D721Med (cell line): ENCODE results near the gene QRSL1.

Source experiments
- DNase-seq: peaks from one replicate; pipeline ENCODE4 v3.0.0; 2011; ENCODE audit warnings: low spot score; ENCODE audit not compliant: insufficient read length
- FAIRE-seq: peaks from 2 replicates; lab custom pipeline; 2011; peaks lifted over from hg19 to GRCh38; lab: Jason Lieb, UNC
- TF ChIP-seq, protein P1 (sequence below): IDR thresholded peaks from 2 replicates; pipeline ENCODE4 v1.5.1; 2012; ENCODE audit warnings: mild to moderate bottlenecking, control low read depth; ENCODE audit not compliant: insufficient read depth; ENCODE audit errors: missing control alignments

QRSL1 gene

DNA sequence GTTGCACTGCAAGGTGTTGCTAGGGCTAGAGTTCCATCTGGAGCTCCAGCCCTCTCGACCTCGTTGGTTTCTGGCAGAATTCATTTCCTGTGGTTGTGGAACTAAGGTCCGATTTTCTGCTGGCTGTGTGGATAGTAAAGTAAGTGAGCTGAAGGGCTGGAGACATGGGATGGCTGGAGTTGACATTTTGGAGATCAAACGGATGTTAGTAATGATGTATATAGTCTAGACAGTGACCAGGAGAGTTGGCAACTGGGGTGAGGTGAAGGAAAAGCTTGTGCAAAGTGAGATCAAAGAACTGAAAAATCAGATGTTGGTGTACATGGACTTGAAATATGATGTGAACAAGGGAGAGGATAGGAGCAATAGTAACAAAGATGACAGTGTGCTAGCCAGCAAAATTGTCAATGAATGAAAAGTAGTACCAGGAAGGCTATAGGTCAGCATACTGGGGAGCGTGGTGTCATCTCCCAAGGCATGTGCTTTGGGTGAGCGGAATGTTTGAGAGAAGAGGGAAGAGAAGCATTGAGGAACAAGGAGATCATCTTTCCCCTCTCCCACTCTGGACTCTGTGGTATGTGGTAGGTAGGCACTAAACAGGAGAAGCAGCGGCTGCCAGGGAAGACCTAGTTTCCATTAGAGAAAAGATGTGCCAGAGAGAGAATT lies 7.8 kb downstream of the QRSL1 start:
- TF ChIP-seq, protein P1, sequence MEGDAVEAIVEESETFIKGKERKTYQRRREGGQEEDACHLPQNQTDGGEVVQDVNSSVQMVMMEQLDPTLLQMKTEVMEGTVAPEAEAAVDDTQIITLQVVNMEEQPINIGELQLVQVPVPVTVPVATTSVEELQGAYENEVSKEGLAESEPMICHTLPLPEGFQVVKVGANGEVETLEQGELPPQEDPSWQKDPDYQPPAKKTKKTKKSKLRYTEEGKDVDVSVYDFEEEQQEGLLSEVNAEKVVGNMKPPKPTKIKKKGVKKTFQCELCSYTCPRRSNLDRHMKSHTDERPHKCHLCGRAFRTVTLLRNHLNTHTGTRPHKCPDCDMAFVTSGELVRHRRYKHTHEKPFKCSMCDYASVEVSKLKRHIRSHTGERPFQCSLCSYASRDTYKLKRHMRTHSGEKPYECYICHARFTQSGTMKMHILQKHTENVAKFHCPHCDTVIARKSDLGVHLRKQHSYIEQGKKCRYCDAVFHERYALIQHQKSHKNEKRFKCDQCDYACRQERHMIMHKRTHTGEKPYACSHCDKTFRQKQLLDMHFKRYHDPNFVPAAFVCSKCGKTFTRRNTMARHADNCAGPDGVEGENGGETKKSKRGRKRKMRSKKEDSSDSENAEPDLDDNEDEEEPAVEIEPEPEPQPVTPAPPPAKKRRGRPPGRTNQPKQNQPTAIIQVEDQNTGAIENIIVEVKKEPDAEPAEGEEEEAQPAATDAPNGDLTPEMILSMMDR: no peak
- DNase-seq: no peak
- no peak for FAIRE-seq

DNA sequence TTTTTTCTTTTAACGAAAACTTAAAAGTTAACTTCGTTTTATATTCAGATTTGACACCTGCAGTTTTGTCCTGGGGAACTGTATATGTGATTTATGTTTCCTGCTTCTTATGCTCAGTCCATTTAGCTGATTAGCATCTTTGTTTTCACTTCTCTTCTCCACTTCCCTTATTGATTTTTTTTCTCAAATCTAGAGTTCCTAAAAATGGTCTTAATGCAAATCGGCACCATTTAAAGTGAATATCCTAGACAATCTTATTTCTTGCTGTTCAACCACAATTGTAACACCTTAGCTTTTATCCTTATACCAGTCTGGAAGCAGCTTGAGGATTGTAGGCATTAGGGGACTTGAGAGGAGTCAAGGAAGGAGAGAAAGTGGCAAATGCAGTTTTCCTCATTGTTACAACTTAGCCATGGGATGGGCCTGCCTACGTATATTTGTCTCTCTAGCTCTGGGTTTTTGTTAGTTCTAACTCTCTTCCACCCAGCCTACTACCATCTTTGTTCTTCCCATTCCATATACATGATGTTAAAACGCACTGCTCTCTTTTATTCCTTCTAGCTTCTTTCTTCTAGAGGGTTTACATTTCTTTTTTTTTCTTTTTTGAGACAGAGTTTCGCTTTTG lies 8.5 kb downstream of the QRSL1 start:
- no peak for DNase-seq
- TF ChIP-seq, protein P1: no peak
- no peak for FAIRE-seq

DNA sequence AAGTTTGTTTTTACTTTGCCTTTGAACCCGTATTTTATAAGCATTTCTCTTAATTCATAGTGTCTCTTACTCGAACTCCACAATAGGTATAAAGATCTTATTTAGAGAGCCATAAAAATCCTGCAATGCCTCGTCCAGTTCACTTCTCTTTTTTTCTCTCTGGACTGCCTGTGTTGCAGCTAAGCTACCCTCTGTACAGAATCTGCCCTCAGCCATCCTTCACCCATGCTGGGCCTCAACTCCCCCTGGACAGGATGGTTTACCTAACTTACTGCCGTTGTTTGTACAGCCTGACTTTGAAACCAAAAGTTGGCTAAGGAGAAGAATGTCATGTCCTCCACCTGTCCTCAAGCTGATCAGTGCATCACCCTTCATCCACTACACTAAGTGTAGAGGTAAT lies 10.4 kb downstream of the QRSL1 start:
- TF ChIP-seq, protein P1: no peak
- FAIRE-seq: no peak
- no peak for DNase-seq

DNA sequence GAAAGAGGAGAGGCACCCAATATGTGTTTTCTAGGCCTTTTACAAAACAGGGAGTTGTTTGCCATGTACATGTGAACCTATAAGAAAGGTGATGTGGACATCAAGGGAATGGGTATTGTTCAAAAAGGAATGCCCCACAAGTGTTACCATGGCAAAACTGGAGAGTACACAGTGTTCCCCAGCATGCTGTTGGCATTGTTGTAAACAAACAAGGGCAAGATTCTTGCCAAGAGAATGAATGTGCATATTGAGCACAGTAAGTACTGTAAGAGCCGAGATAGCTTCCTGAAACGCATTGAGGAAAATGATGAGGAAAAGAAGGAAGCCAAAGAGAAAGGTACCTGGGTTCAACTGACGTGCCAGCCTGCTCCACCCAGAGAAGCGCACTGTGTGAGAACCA lies 13.1 kb downstream of the QRSL1 start:
- TF ChIP-seq, protein P1: no peak
- DNase-seq: no peak
- no peak for FAIRE-seq

DNA sequence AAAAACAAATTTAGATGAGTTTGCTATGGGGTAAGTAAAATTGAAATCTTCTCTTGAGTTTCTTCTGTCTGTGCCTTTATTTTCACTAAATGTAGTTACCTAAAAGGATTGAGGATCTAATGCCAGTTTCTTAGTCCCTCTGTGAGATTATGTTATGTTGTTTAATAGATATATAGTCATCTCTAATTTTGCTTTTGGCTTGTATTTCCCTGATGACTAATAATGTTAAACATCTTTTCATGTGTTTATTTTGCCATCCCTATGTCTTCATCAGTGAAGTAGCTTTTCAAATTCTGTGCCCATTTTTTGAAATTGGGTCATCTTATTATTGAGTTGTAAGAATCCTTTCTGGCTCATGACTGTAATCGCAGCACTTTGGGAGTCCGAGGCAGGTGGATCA lies 13.7 kb downstream of the QRSL1 start:
- no peak for DNase-seq
- TF ChIP-seq, protein P1: no peak
- no peak for FAIRE-seq

DNA sequence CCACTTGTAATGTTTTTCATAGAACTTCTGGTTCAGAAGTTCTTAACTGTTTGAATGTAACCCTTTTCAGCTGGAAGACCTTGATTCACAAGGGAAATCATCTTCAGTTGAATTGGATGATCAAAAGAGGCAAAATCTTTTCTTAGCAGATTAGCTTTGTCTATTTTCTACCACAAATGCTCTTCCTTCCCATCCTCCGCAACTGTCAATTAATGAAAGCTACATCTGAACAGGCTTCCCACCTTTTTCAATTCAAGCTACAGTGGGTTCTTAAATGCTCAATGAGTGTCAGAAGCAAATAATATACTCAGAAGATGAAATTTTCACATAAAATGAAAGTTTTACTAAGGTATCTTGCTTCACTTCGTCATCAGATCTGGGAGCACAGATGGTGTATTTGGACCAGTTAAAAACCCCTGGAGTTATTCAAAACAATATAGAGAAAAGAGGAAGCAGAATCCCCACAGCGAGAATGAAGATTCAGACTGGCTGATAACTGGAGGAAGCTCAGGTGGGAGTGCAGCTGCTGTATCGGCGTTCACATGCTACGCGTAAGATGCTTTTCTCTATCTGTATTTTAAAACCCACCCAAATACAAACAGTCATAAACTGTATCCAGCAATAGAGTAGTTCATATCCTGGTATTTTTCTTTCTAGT lies 19.4 kb downstream of the QRSL1 start:
- FAIRE-seq (no peak), DNase-seq (no peak)
- TF ChIP-seq, protein P1: no peak

DNA sequence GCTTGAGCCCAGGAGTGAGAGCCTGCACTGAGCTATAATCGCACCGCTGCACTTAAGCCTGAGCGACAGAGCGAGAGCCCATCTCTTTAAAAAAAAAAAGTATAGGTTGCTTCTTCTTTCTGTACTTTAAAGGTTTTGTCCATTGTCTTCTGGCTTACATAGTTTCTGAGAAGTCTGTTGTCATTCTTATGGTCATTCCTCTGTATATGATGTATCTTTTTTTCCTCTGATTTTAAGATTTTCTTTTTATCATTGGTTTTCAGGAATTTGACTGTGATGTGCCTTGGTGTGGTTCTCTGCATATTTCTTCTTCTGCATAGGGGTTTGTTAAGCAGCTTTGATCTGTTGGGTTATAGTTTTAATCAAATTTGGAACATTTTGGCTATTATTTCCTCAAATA lies 29.1 kb downstream of the QRSL1 start:
- no peak for FAIRE-seq
- TF ChIP-seq, protein P1: no peak
- no peak for DNase-seq
